Ascending aorta (tissue), 2 donors: ENCODE measurements around the gene CSNK1G1. TPM values are rescaled to one million over a fixed set of nuclear protein-coding genes. Genes with fewer than 3 reads are reported as not detected.

ENCODE experiments used
- DNase-seq, 2 donors: peaks; one replicate each; pipeline ENCODE4 v3.0.0-alpha.2; 2019; ENCODE audit warnings: low spot score in 2 of 2
- H3K27ac ChIP-seq, 2 donors: fragments of 200-600 bp; sonication (generic); one replicate each; pipeline ENCODE4 v1.5.1; 2016 to 2017; ENCODE audit warnings: mild to moderate bottlenecking in 1 of 2
- H3K27me3 ChIP-seq: fragments of 200-600 bp; sonication (generic); one replicate; pipeline ENCODE4 v1.5.1; 2017
- H3K36me3 ChIP-seq, 2 donors: fragments of 200-600 bp; sonication (generic); one replicate each; pipeline ENCODE4 v1.5.1; 2016
- H3K4me1 ChIP-seq, 2 donors: fragments of 200-600 bp; sonication (generic); one replicate each; pipeline ENCODE4 v1.5.1; 2016 to 2017; ENCODE audit warnings: mild to moderate bottlenecking in 1 of 2
- H3K4me3 ChIP-seq, 2 donors: fragments of 200-600 bp; sonication (generic); one replicate each; pipeline ENCODE4 v1.5.1; 2016 to 2017; ENCODE audit warnings: mild to moderate bottlenecking in 1 of 2
- H3K9me3 ChIP-seq, 2 donors: fragments of 200-600 bp; sonication (generic); one replicate each; pipeline ENCODE4 v1.5.1; 2016
- CTCF ChIP-seq, 3 experiments: fragments of 200-600 bp in 2 of 3; fragments of 450-650 bp in 1 of 3; sonication (generic) in 2 of 3; IDR thresholded peaks; one replicate each; pipeline ENCODE4 v1.5.1; 2016 to 2019; ENCODE audit warnings: antibody characterized with exemption in 3 of 3, mild to moderate bottlenecking in 1 of 3, moderate library complexity in 1 of 3
- intact Hi-C: fragments of 100-400 bp; cut with DNase I; formaldehyde crosslinking; loops from one replicate; pipeline ENCODE4 v1.15.1; 2023
- total RNA-seq: library from RNA; depleted of rRNA; stranded (reverse); fragments of >200 nt; gene quantifications from one replicate; pipeline ENCODE4 v1.1.0, GENCODE V29; 2016

The CSNK1G1 gene
- total RNA-seq, 1 donor from 2014 or later, result 12.9 TPM

GRCh38 chr15:64162478-64162868 lies 193.5 kb downstream of the CSNK1G1 start:
- Histone ChIP-seq H3K4me3 (peak overlapping the region; percentile 90 to 96), H3K27ac (peak overlapping the region; percentile 91 to 95), H3K9me3 (no peaks in the 10 kb centered on the region), H3K4me1 (peaks cover 18 to 22% of the 10 kb centered on the region in 2 donors), H3K27me3 (no peaks in the 10 kb centered on the region), H3K36me3 (peaks cover 41 to 43% of the 10 kb centered on the region in 2 donors)
- DNase-seq, result no peak
- intact Hi-C loops, result loop anchor here (2.0 kb wide), 3 partner anchors 70 to 298 kb away; partner anchors contain the start of genes CIAO2A, TRIP4 and ZNF609
- no peak for TF ChIP-seq CTCF (IDR thresholded peaks at IDR 0.05)

GRCh38 chr15:64161688-64162477 lies 194.1 kb downstream of the CSNK1G1 start:
- intact Hi-C loops, result loop anchor here (2.0 kb wide), 3 partner anchors 69 to 299 kb away; partner anchors contain the start of genes CIAO2A, TRIP4 and ZNF609

GRCh38 chr15:64158363-64159134 lies 197.4 kb downstream of the CSNK1G1 start:
- no peak overlapping the region for H3K4me3 ChIP-seq
- H3K36me3 ChIP-seq, result peaks cover 69 to 78% of the 10 kb centered on the region in 2 donors
- H3K27me3 ChIP-seq, result no peaks in the 10 kb centered on the region
- no peak for TF ChIP-seq CTCF (IDR thresholded peaks at IDR 0.05)
- no peaks in the 10 kb centered on the region for H3K9me3 ChIP-seq
- no peak overlapping the region for H3K27ac ChIP-seq
- no peak for DNase-seq
- intact Hi-C loops, result no loop called here
- H3K4me1 ChIP-seq, result peaks cover 18 to 25% of the 10 kb centered on the region in 2 donors

More at GRCh38 chr15:64161688-64162477, 194.1 kb downstream of the CSNK1G1 start:
- no peak for DNase-seq
- H3K36me3 ChIP-seq, result peaks cover 47 to 49% of the 10 kb centered on the region in 2 donors
- peak overlapping the region; percentile 91 to 95 for H3K27ac ChIP-seq
- H3K4me1 ChIP-seq, result peaks cover 18 to 22% of the 10 kb centered on the region in 2 donors
- TF ChIP-seq CTCF (IDR thresholded peaks at IDR 0.05), result no peak
- no peaks in the 10 kb centered on the region for H3K27me3 ChIP-seq
- H3K9me3 ChIP-seq, result no peaks in the 10 kb centered on the region
- peak overlapping the region; percentile 90 to 96 for H3K4me3 ChIP-seq

- no peaks in the 10 kb centered on the region for H3K9me3 ChIP-seq
- peaks cover 69 to 78% of the 10 kb centered on the region in 2 donors for H3K36me3 ChIP-seq
- H3K4me3 ChIP-seq, result no peak overlapping the region
- intact Hi-C loops, result no loop called here
- TF ChIP-seq CTCF (IDR thresholded peaks at IDR 0.05), result no peak
- H3K27ac ChIP-seq, result no peak overlapping the region
- DNase-seq, result no peak
- peaks cover 18 to 32% of the 10 kb centered on the region in 2 donors for H3K4me1 ChIP-seq
- no peaks in the 10 kb centered on the region for H3K27me3 ChIP-seq
These were observed 198.3 kb downstream of the CSNK1G1 start for GRCh38 chr15:64157599-64158125.

GRCh38 chr15:64156652-64157331 lies 199.2 kb downstream of the CSNK1G1 start:
- peaks cover 9% of the 10 kb centered on the region for H3K27me3 ChIP-seq
- no peak overlapping the region for H3K4me3 ChIP-seq
- no peaks in the 10 kb centered on the region for H3K9me3 ChIP-seq
- H3K4me1 ChIP-seq, result peaks cover 19 to 36% of the 10 kb centered on the region in 2 donors
- no peak for TF ChIP-seq CTCF (IDR thresholded peaks at IDR 0.05)
- intact Hi-C loops, result no loop called here
- H3K27ac ChIP-seq, result no peak overlapping the region
- H3K36me3 ChIP-seq, result peaks cover 69 to 78% of the 10 kb centered on the region in 2 donors
- DNase-seq, result no peak
